PC-3 (cell line): ENCODE data around the gene FUS. TPM values are rescaled to one million over a fixed set of nuclear protein-coding genes. Genes with fewer than 3 reads are reported as not detected.
"Not testable (repeated sequence)": the region's sequence is repeated elsewhere in the genome, so short reads cannot be mapped to it uniquely, and the experiment has no call there.

Experiments
- ATAC-seq: fragments of 200-7000 bp; cut with Tn5 transposase; 2 replicates; pipeline ENCODE4 v1.9.1; 2020; ENCODE audit warnings: mild to moderate bottlenecking, moderate library complexity
- BruUV-seq: library from RNA; stranded (reverse); fragments of 400-500 nt; replicated peaks from 2 replicates; lab custom pipeline; 2021; lab: Mats Ljungman, UMichigan
- CTCF ChIA-PET: fragments of 300-600 bp; sonication (Branson Sonifier 250); formaldehyde crosslinking; loops from one replicate; lab custom pipeline; 2022; ENCODE audit warnings: antibody characterized with exemption; lab: Charles Lee
- POLR2A ChIA-PET: fragments of 300-600 bp; sonication (Branson Sonifier 250); formaldehyde crosslinking; loops from one replicate; lab custom pipeline; 2022; ENCODE audit warnings: antibody characterized with exemption; ENCODE audit not compliant: unreplicated experiment; lab: Charles Lee
- DNase-seq: peaks from one replicate; pipeline ENCODE4 v3.0.0-alpha.2; 2015
- H2AFZ ChIP-seq: fragments of 300-600 bp; sonication (generic); 2 replicates; pipeline ENCODE4 v1.6.0; 2016; ENCODE audit warnings: antibody characterized with exemption, low read length
- H3F3A ChIP-seq: fragments of 300-600 bp; sonication (generic); one replicate; pipeline ENCODE4 v1.6.0; 2017; ENCODE audit warnings: antibody characterized with exemption, low read length, control low read depth, mild to moderate bottlenecking; ENCODE audit not compliant: unreplicated experiment
- H3K27ac ChIP-seq: fragments of 300-600 bp; sonication (generic); 2 replicates; pipeline ENCODE4 v1.5.1; 2016; ENCODE audit warnings: mild to moderate bottlenecking, low read length
- H3K27me3 ChIP-seq: fragments of 300-600 bp; sonication (generic); 2 replicates; pipeline ENCODE4 v1.6.1; 2016; ENCODE audit warnings: low read length, mixed read lengths
- H3K36me3 ChIP-seq: fragments of 300-600 bp; sonication (generic); 2 replicates; pipeline ENCODE4 v1.6.1; 2016; ENCODE audit warnings: low read depth, mixed run types, low read length, mixed read lengths
- H3K4me1 ChIP-seq: fragments of 300-600 bp; sonication (generic); 2 replicates; pipeline ENCODE4 v1.5.1; 2016; ENCODE audit warnings: low read length; ENCODE audit not compliant: insufficient read depth
- H3K4me2 ChIP-seq: fragments of 300-600 bp; sonication (generic); 2 replicates; pipeline ENCODE4 v1.6.0; 2016; ENCODE audit warnings: low read length
- H3K4me3 ChIP-seq: fragments of 300-600 bp; sonication (generic); 2 replicates; pipeline ENCODE4 v1.5.1; 2016; ENCODE audit warnings: mild to moderate bottlenecking, low read length, mixed read lengths
- H3K79me2 ChIP-seq: fragments of 300-600 bp; sonication (generic); 2 replicates; pipeline ENCODE4 v1.6.1; 2017; ENCODE audit warnings: low read length, mixed read lengths
- H3K9ac ChIP-seq: fragments of 300-600 bp; sonication (generic); 2 replicates; pipeline ENCODE4 v1.6.0; 2016; ENCODE audit warnings: mild to moderate bottlenecking, low read length
- H3K9me2 ChIP-seq: fragments of 300-600 bp; sonication (generic); replicated peaks from 2 replicates; pipeline ENCODE4 v1.6.1; 2016; ENCODE audit warnings: mixed run types, low read length, mixed read lengths
- H3K9me3 ChIP-seq: fragments of 300-600 bp; sonication (generic); 2 replicates; pipeline ENCODE4 v1.6.1; 2016; ENCODE audit warnings: low read length, mixed read lengths
- H4K20me1 ChIP-seq: fragments of 300-600 bp; sonication (generic); 2 replicates; pipeline ENCODE4 v1.6.1; 2016; ENCODE audit warnings: low read length, mixed read lengths
- CTCF ChIP-seq: fragments of 300-600 bp; sonication (generic); conservative IDR thresholded peaks from 2 replicates; pipeline ENCODE4 v1.5.1; 2017; ENCODE audit warnings: antibody characterized with exemption, low read depth, mild to moderate bottlenecking, low read length
- EZH2 ChIP-seq: fragments of 300-600 bp; sonication (generic); IDR thresholded peaks from one replicate; pipeline ENCODE4 v1.6.1; 2017; ENCODE audit warnings: antibody characterized with exemption, mild to moderate bottlenecking, low read length; ENCODE audit not compliant: unreplicated experiment
- EZH2phosphoT487 ChIP-seq: fragments of 300-600 bp; sonication (generic); IDR thresholded peaks from 2 replicates; pipeline ENCODE4 v1.6.1; 2018; ENCODE audit warnings: mild to moderate bottlenecking, antibody characterized with exemption, low read length, borderline replicate concordance
- intact Hi-C: fragments of 100-400 bp; cut with micrococcal nuclease; formaldehyde crosslinking; loops from 2 replicates; pipeline ENCODE4 v1.9.0; 2023
- total RNA-seq: library from RNA; depleted of rRNA; stranded (reverse); fragments of >200 nt; gene quantifications from 2 replicates; pipeline ENCODE4 v1.2.3, GENCODE V29; 2014

FUS gene
- total RNA-seq, 1 experiment from 2014 or later: 43.0 TPM

DNA sequence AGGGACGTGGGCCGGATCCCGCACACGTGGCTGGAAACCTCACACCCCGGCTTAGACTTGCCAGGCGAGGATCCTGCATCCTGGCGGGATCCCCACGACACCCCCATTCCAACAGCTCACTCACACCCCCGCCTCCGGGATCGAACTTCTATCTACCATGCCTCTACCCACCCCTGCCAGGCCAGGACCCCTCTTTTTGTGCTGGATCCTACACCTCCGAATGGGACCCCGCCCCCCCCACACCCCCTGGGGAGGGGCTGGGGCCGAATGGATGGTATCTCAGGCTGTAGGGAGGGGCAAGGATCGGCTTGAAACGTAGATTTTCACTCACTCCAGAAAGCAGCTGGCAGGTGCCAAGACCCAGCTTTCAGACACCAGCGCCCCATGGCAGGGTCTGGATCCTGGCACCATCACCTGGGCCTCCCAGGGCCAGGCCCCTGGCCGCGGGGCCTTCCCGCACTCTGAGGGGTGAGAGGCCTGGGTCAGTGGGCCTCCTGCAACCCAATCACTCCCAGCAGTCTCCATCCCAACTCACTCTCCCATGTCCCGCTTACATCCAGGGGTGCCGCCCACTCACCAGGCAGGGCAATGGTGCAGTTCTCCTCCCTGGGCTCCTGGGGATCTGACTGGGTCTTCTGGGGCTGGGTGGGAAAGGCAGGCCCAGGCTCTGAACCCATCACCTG is 36.8 kb upstream of the FUS start:
- DNase-seq: no peak

GRCh38 chr16:31143694-31144148 is 36.2 kb upstream of the FUS start:
- Histone ChIP-seq H3K27ac (no peak overlapping the region), H3K4me3 (no peak overlapping the region), H2AFZ (no peak overlapping the region), H4K20me1 (no peaks in the 10 kb centered on the region), H3K79me2 (no peaks in the 10 kb centered on the region), H3K27me3 (no peaks in the 10 kb centered on the region), H3K9me3 (no peaks in the 10 kb centered on the region), H3K36me3 (no peaks in the 10 kb centered on the region), H3K4me1 (peaks cover 14% of the 10 kb centered on the region), H3K4me2 (no peak overlapping the region), H3F3A (no peaks in the 10 kb centered on the region), H3K9me2 (no peaks in the 10 kb centered on the region), H3K9ac (no peak overlapping the region)
- BruUV-seq: no TSS peak
- no peak for TF ChIP-seq EZH2phosphoT487
- TF ChIP-seq EZH2: no peak
- no peak for TF ChIP-seq CTCF
- CTCF ChIA-PET: no interaction called here
- intact Hi-C loops: loop anchor here (2.0 to 10.0 kb wide), 3 partner anchors 27 to 299 kb away; partner anchors contain the start of genes KAT8 and ZNF843
- POLR2A ChIA-PET: no interaction called here
- ATAC-seq (no peak), DNase-seq (no peak)

More for the DNA sequence above, 36.8 kb upstream of the FUS start:
- H3K4me2 ChIP-seq: peak overlapping the region; percentile 81
- no peak for ATAC-seq
- H2AFZ ChIP-seq: peak overlapping the region; percentile 78
- no TSS peak for BruUV-seq
- H3K27ac ChIP-seq: no peak overlapping the region
- no peaks in the 10 kb centered on the region for H3K79me2 ChIP-seq
- H3K36me3 ChIP-seq: no peaks in the 10 kb centered on the region
- no peaks in the 10 kb centered on the region for H4K20me1 ChIP-seq
- no peak overlapping the region for H3K9ac ChIP-seq
- TF ChIP-seq EZH2phosphoT487 (no peak), EZH2 (no peak), CTCF (no peak)
- no peak overlapping the region for H3K4me3 ChIP-seq
- ChIA-PET POLR2A (interaction anchor here (0.6 to 1.4 kb wide), 2 partner anchors 26 to 37 kb away, joined by 3 to 11 read pairs; partner anchors contain the start of genes FUS and KAT8), CTCF (interaction anchor here (0.5 to 1.7 kb wide), 4 partner anchors 26 to 381 kb away, joined by 3 to 26 read pairs (median 7); partner anchors contain the start of genes HSD3B7 and KAT8)
- peaks cover 20% of the 10 kb centered on the region for H3K4me1 ChIP-seq
- intact Hi-C loops: loop anchor here (2.0 to 10.0 kb wide), 3 partner anchors 26 to 299 kb away; partner anchors contain the start of genes KAT8 and ZNF843
- H3F3A ChIP-seq: no peaks in the 10 kb centered on the region
- no peaks in the 10 kb centered on the region for H3K27me3 ChIP-seq
- H3K9me3 ChIP-seq: no peaks in the 10 kb centered on the region
- no peaks in the 10 kb centered on the region for H3K9me2 ChIP-seq

DNA sequence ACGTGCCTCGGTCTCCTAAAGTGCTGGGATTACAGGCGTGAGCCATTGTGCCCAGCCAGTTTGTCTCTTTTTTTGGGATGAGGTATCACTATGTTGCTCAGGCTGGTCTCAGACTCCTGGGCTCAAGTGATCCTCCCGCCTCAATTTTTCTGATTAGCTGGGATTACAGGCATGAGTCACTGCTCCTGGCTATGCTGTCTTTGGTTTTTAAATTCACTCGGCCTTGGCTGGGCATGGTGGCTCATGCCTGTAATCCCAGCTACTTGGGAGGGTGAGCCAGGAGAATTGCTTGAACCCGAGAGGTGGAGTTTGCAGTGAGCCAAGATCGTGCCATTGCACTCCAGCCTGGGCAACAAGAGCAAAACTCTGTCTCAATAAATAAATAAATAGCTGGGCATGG is 35.5 kb upstream of the FUS start:
- H3K4me3 ChIP-seq, ATAC-seq, H3K27me3 ChIP-seq, H2AFZ ChIP-seq, CTCF ChIA-PET, H4K20me1 ChIP-seq, H3F3A ChIP-seq, H3K36me3 ChIP-seq, H3K4me2 ChIP-seq, H3K9ac ChIP-seq, H3K4me1 ChIP-seq, BruUV-seq, H3K79me2 ChIP-seq, H3K27ac ChIP-seq, H3K9me2 ChIP-seq, H3K9me3 ChIP-seq, POLR2A ChIA-PET, DNase-seq: not testable (repeated sequence)
- intact Hi-C loops: loop anchor here (5.0 to 10.0 kb wide), 2 partner anchors 120 to 298 kb away; partner anchors contain the start of gene ZNF843
